H9 (cell line): ENCODE measurements around the gene SSBP1. TPM values are rescaled to one million over a fixed set of nuclear protein-coding genes. Genes with fewer than 3 reads are reported as not detected.
A peak's percentile ranks its signal among the peaks of the same experiment; 100 is the strongest.

ENCODE experiments used
- DNase-seq: peaks from one replicate; pipeline ENCODE4 v3.0.0-alpha.2; 2017
- H2AFZ ChIP-seq: one replicate; pipeline ENCODE4 v1.6.1; 2013; ENCODE audit warnings: mild to moderate bottlenecking, low read length, control low read depth, moderate library complexity
- H2AK5ac ChIP-seq: 2 replicates; pipeline ENCODE4 v1.6.1; 2013; ENCODE audit warnings: low read length, control low read depth, mixed read lengths; ENCODE audit not compliant: insufficient read length
- H2BK120ac ChIP-seq: one replicate; pipeline ENCODE4 v1.6.1; 2013; ENCODE audit warnings: low read depth, mild to moderate bottlenecking, low read length, control low read depth, inconsistent platforms; ENCODE audit not compliant: poor library complexity, severe bottlenecking
- H2BK12ac ChIP-seq: 2 replicates; pipeline ENCODE4 v1.6.1; 2013; ENCODE audit warnings: low read length, control low read depth, mixed read lengths, low read depth; ENCODE audit not compliant: insufficient read length
- H2BK15ac ChIP-seq: 2 replicates; pipeline ENCODE4 v1.6.1; 2013; ENCODE audit warnings: low read depth, low read length, control low read depth
- H2BK20ac ChIP-seq: one replicate; pipeline ENCODE4 v1.6.1; 2013; ENCODE audit warnings: low read depth, mild to moderate bottlenecking, low read length, control low read depth, inconsistent platforms; ENCODE audit not compliant: poor library complexity, severe bottlenecking
- H2BK5ac ChIP-seq: 2 replicates; pipeline ENCODE4 v1.6.1; 2013; ENCODE audit warnings: low read length, control low read depth, mixed read lengths; ENCODE audit not compliant: insufficient read length
- H3K14ac ChIP-seq: 2 replicates; pipeline ENCODE4 v1.6.1; 2013; ENCODE audit warnings: low read length, control low read depth; ENCODE audit not compliant: insufficient read depth
- H3K18ac ChIP-seq: 2 replicates; pipeline ENCODE4 v1.6.1; 2013; ENCODE audit warnings: low read depth, mild to moderate bottlenecking, mixed read lengths, low read length, control low read depth; ENCODE audit not compliant: insufficient read length
- H3K23ac ChIP-seq: 2 replicates; pipeline ENCODE4 v1.6.1; 2013; ENCODE audit warnings: low read length, control low read depth, mixed read lengths, low read depth; ENCODE audit not compliant: insufficient read length
- H3K23me2 ChIP-seq: 2 replicates; pipeline ENCODE4 v1.6.1; 2013; ENCODE audit warnings: low read depth, mild to moderate bottlenecking, mixed read lengths, low read length, control low read depth; ENCODE audit not compliant: insufficient read length, poor library complexity, severe bottlenecking
- H3K27ac ChIP-seq: 2 replicates; pipeline ENCODE4 v1.5.1; 2013; ENCODE audit warnings: low read length, control low read depth, mixed read lengths, low read depth; ENCODE audit not compliant: insufficient read length
- H3K27me3 ChIP-seq: 2 replicates; pipeline ENCODE4 v1.6.1; 2013; ENCODE audit warnings: low read length, control low read depth, inconsistent platforms; ENCODE audit not compliant: insufficient read depth
- H3K4ac ChIP-seq: 2 replicates; pipeline ENCODE4 v1.6.1; 2013; ENCODE audit warnings: low read depth, mild to moderate bottlenecking, control low read depth, inconsistent platforms, low read length, moderate library complexity
- H3K4me1 ChIP-seq: 2 replicates; pipeline ENCODE4 v1.6.1; 2013; ENCODE audit warnings: low read length, control low read depth, inconsistent platforms; ENCODE audit not compliant: insufficient read depth
- H3K4me2 ChIP-seq: 2 replicates; pipeline ENCODE4 v1.6.1; 2013; ENCODE audit warnings: low read length, control low read depth, mixed read lengths; ENCODE audit not compliant: insufficient read length, insufficient read depth
- H3K56ac ChIP-seq: 2 replicates; pipeline ENCODE4 v1.6.1; 2013; ENCODE audit warnings: low read depth, mild to moderate bottlenecking, mixed read lengths, low read length, control low read depth; ENCODE audit not compliant: insufficient read length
- H3K79me1 ChIP-seq: 2 replicates; pipeline ENCODE4 v1.6.1; 2013; ENCODE audit warnings: low read depth, mild to moderate bottlenecking, moderate library complexity, low read length, control low read depth, inconsistent platforms; ENCODE audit not compliant: insufficient read depth, poor library complexity, severe bottlenecking
- H3K79me2 ChIP-seq: 2 replicates; pipeline ENCODE4 v1.6.1; 2013; ENCODE audit warnings: low read length, control low read depth, inconsistent platforms; ENCODE audit not compliant: insufficient read depth
- H3K9ac ChIP-seq: 2 replicates; pipeline ENCODE4 v1.6.1; 2013; ENCODE audit warnings: low read length, control low read depth, mixed read lengths; ENCODE audit not compliant: insufficient read length; ENCODE audit errors: extremely low read depth
- H3K9me3 ChIP-seq: one replicate; pipeline ENCODE4 v1.6.1; 2013; ENCODE audit warnings: low read depth, low read length, inconsistent platforms; ENCODE audit not compliant: control insufficient read depth
- H3T11ph ChIP-seq: one replicate; pipeline ENCODE4 v1.6.1; 2013; ENCODE audit warnings: mild to moderate bottlenecking, low read length, control low read depth, inconsistent platforms
- H4K20me1 ChIP-seq: one replicate; pipeline ENCODE4 v1.6.1; 2013; ENCODE audit not compliant: control insufficient read depth, insufficient read length, insufficient read depth
- H4K5ac ChIP-seq: 2 replicates; pipeline ENCODE4 v1.6.1; 2013; ENCODE audit warnings: low read depth, mild to moderate bottlenecking, mixed read lengths, low read length, control low read depth; ENCODE audit not compliant: insufficient read length
- H4K8ac ChIP-seq: replicated peaks from 2 replicates; pipeline ENCODE4 v1.6.1; 2013; ENCODE audit warnings: low read length, control low read depth, mixed read lengths, low read depth; ENCODE audit not compliant: insufficient read length
- H4K91ac ChIP-seq: 2 replicates; pipeline ENCODE4 v1.6.1; 2013; ENCODE audit warnings: low read depth, mild to moderate bottlenecking, moderate library complexity, mixed read lengths, low read length, control low read depth; ENCODE audit not compliant: insufficient read length
- H3K27ac Mint-ChIP-seq, 3 experiments: 2 replicates in 2 of 3; 3 replicates in 1 of 3; pipeline ENCODE4 v1.8.0; 2020 to 2021; ENCODE audit warnings: mixed read lengths in 3 of 3, mild to moderate bottlenecking in 1 of 3, moderate library complexity in 1 of 3
- H3K27me3 Mint-ChIP-seq: 2 replicates; pipeline ENCODE4 v1.8.0; 2021; ENCODE audit warnings: low read depth, mild to moderate bottlenecking, moderate library complexity, mixed read lengths
- H3K36me3 Mint-ChIP-seq, 3 experiments: 2 replicates in 2 of 3; 3 replicates in 1 of 3; pipeline ENCODE4 v1.8.0; 2020 to 2021; ENCODE audit warnings: low read depth in 3 of 3, mixed read lengths in 3 of 3; ENCODE audit not compliant: insufficient read depth in 1 of 3
- H3K4me1 Mint-ChIP-seq, 2 experiments: 2 replicates each; pipeline ENCODE4 v1.8.0; 2020; ENCODE audit warnings: mixed read lengths in 2 of 2
- H3K4me3 Mint-ChIP-seq, 2 experiments: 2 replicates in 1 of 2; 3 replicates in 1 of 2; pipeline ENCODE4 v1.8.0; 2020 to 2021; ENCODE audit warnings: mild to moderate bottlenecking in 2 of 2, mixed read lengths in 2 of 2, moderate library complexity in 1 of 2
- H3K9me3 Mint-ChIP-seq, 2 experiments: 2 replicates in 1 of 2; 3 replicates in 1 of 2; pipeline ENCODE4 v1.8.0; 2020; ENCODE audit warnings: mild to moderate bottlenecking in 2 of 2, mixed read lengths in 2 of 2, moderate library complexity in 1 of 2
- CTCF ChIP-seq: fragments of 200-600 bp; sonication (generic); conservative IDR thresholded peaks from 3 replicates; pipeline ENCODE4 v1.8.0; 2021; ENCODE audit warnings: antibody characterized with exemption, mild to moderate bottlenecking
- WGBS: extraction: QIAGEN DNeasy Blood & Tissue Kit; methylation state at CpG from one replicate; pipeline ENCODE4 v1.1.7; 2013; ENCODE audit warnings: missing lambda C conversion rate, low lambda C conversion rate, mixed read lengths; ENCODE audit not compliant: insufficient read length; ENCODE audit errors: extremely low coverage; 5-methylcytosine and 5-hydroxymethylcytosine counted together
- total RNA-seq: library from RNA; stranded (reverse); gene quantifications from 2 replicates; pipeline ENCODE4 v1.2.1, GENCODE V29; 2021

SSBP1 gene
- total RNA-seq, 1 experiment from 2014 or later = 266 TPM

- Histone ChIP-seq H3K14ac (no peak overlapping the region), H3K9me3 (no peaks in the 10 kb centered on the region), H3K23ac (no peak overlapping the region), H4K91ac (no peak overlapping the region), H2BK5ac (no peak overlapping the region), H2BK12ac (no peak overlapping the region), H3K4ac (no peak overlapping the region), H3K79me2 (no peaks in the 10 kb centered on the region), H3K56ac (no peak overlapping the region), H3K79me1 (no peaks in the 10 kb centered on the region), H2BK120ac (no peak overlapping the region), H3K23me2 (peaks cover 5% of the 10 kb centered on the region), H3K4me2 (no peak overlapping the region), H2AK5ac (no peak overlapping the region), H2BK15ac (no peak overlapping the region), H3K27ac (no peak overlapping the region), H3K27me3 (peaks cover 2% of the 10 kb centered on the region; the same call in 1 of the 2 replicates), H3T11ph (no peak overlapping the region), H3K18ac (no peak overlapping the region), H4K20me1 (no peaks in the 10 kb centered on the region), H3K4me1 (peaks cover 3% of the 10 kb centered on the region; the same call in 1 of the 2 replicates), H2AFZ (no peak overlapping the region), H2BK20ac (no peak overlapping the region), H4K5ac (no peak overlapping the region), H4K8ac (no peak overlapping the region), H3K9ac (no peak overlapping the region)
- Mint-ChIP-seq H3K9me3 (no peaks in the 10 kb centered on the region), H3K4me1 (peaks cover 42 to 44% of the 10 kb centered on the region in 2 experiments), H3K27me3 (peaks cover 23% of the 10 kb centered on the region), H3K27ac (peak overlapping the region in 1 of 3 experiments; percentile 54; a peak in 1 of 7 replicates), H3K36me3 (no peaks in the 10 kb centered on the region), H3K4me3 (no peak overlapping the region)
- DNase-seq = no peak
- WGBS = no CpG with 5 or more reads among the region's 5 CpGs
- TF ChIP-seq CTCF = no peak
These were observed 33.4 kb upstream of the SSBP1 start for GRCh38 chr7:141704741-141705140.
